KMS-11 (cell line): ENCODE data around the gene IDI2.
"Not testable (repeated sequence)": the region's sequence is repeated elsewhere in the genome, so short reads cannot be mapped to it uniquely, and the experiment has no call there.

Experiments used
- H2AFZ ChIP-seq: fragments of 200-600 bp; sonication (generic); 2 replicates; pipeline ENCODE4 v1.6.1; 2016; ENCODE audit warnings: antibody characterized with exemption, mixed run types, low read depth
- H3K27ac ChIP-seq: fragments of 200-600 bp; sonication (generic); 2 replicates; pipeline ENCODE4 v1.6.1; 2016; ENCODE audit warnings: mild to moderate bottlenecking, mixed run types
- H3K27me3 ChIP-seq: fragments of 200-600 bp; sonication (generic); 2 replicates; pipeline ENCODE4 v1.6.1; 2017; ENCODE audit warnings: mild to moderate bottlenecking, low read depth, mixed run types, moderate library complexity; ENCODE audit not compliant: insufficient read depth
- H3K36me3 ChIP-seq: fragments of 200-600 bp; sonication (generic); 2 replicates; pipeline ENCODE4 v1.6.1; 2017; ENCODE audit warnings: mild to moderate bottlenecking, mixed run types; ENCODE audit not compliant: insufficient read depth
- H3K4me1 ChIP-seq: fragments of 200-600 bp; sonication (generic); 2 replicates; pipeline ENCODE4 v1.6.1; 2016; ENCODE audit warnings: mild to moderate bottlenecking, low read depth, mixed run types; ENCODE audit not compliant: poor library complexity, severe bottlenecking
- H3K4me2 ChIP-seq: fragments of 200-600 bp; sonication (generic); 2 replicates; pipeline ENCODE4 v1.7.0; 2016; ENCODE audit warnings: mild to moderate bottlenecking, mixed run types
- H3K4me3 ChIP-seq: fragments of 200-600 bp; sonication (generic); IDR thresholded peaks from 2 replicates; pipeline ENCODE4 v1.6.1; 2017; ENCODE audit warnings: low read depth, low read length, mixed read lengths; ENCODE audit not compliant: insufficient read depth
- H3K79me2 ChIP-seq: fragments of 200-600 bp; sonication (generic); 2 replicates; pipeline ENCODE4 v1.6.1; 2016; ENCODE audit warnings: low read depth, mixed run types; ENCODE audit not compliant: insufficient read depth
- H3K9ac ChIP-seq: fragments of 200-600 bp; sonication (generic); 2 replicates; pipeline ENCODE4 v1.6.1; 2016; ENCODE audit warnings: mild to moderate bottlenecking, mixed run types
- H4K20me1 ChIP-seq: fragments of 200-600 bp; sonication (generic); 2 replicates; pipeline ENCODE4 v1.6.1; 2016; ENCODE audit warnings: mild to moderate bottlenecking, mixed run types; ENCODE audit not compliant: insufficient read depth
- CTCF ChIP-seq: fragments of 200-600 bp; sonication (generic); conservative IDR thresholded peaks from 2 replicates; pipeline ENCODE4 v1.6.1; 2017; ENCODE audit warnings: low read depth, mild to moderate bottlenecking, antibody characterized with exemption, low read length, moderate library complexity, mixed read lengths

The IDI2 gene

GRCh38 chr10:1041514-1041913, 15.9 kb upstream of the IDI2 start:
- peaks cover 25% of the 10 kb centered on the region for H3K79me2 ChIP-seq
- no peak overlapping the region for H3K27ac ChIP-seq
- no peaks in the 10 kb centered on the region for H3K4me1 ChIP-seq
- 0 out of 2 replicates have a peak, but pooled peaks cover 8% of the 10 kb centered on the region for H4K20me1 ChIP-seq
- no peak overlapping the region for H3K4me2 ChIP-seq
- no peak for TF ChIP-seq CTCF
- no peaks in the 10 kb centered on the region for H3K27me3 ChIP-seq
- H3K9ac ChIP-seq = no peak overlapping the region
- H2AFZ ChIP-seq = no peak overlapping the region
- no peak overlapping the region for H3K4me3 ChIP-seq
- peaks cover 39% of the 10 kb centered on the region; the same call in 1 of the 2 replicates for H3K36me3 ChIP-seq

GRCh38 chr10:1040133-1040532, 14.5 kb upstream of the IDI2 start:
- Histone ChIP-seq H3K4me2 (no peak overlapping the region), H3K4me1 (no peaks in the 10 kb centered on the region)

GRCh38 chr10:1038769-1039168, 13.1 kb upstream of the IDI2 start:
- not testable (repeated sequence) for H3K4me2 ChIP-seq, H2AFZ ChIP-seq, H3K27me3 ChIP-seq, H4K20me1 ChIP-seq, H3K79me2 ChIP-seq, H3K9ac ChIP-seq, H3K27ac ChIP-seq, H3K4me3 ChIP-seq, H3K4me1 ChIP-seq
- peaks cover 37% of the 10 kb centered on the region; the same call in 1 of the 2 replicates for H3K36me3 ChIP-seq

More at GRCh38 chr10:1040133-1040532, 14.5 kb upstream of the IDI2 start:
- TF ChIP-seq CTCF = no peak
- Histone ChIP-seq H3K79me2 (peaks cover 13% of the 10 kb centered on the region), H3K27ac (no peak overlapping the region), H3K4me3 (no peak overlapping the region), H3K36me3 (peaks cover 39% of the 10 kb centered on the region; the same call in 1 of the 2 replicates), H3K27me3 (no peaks in the 10 kb centered on the region), H4K20me1 (0 out of 2 replicates have a peak, but pooled peaks cover 6% of the 10 kb centered on the region), H3K9ac (no peak overlapping the region), H2AFZ (no peak overlapping the region)

GRCh38 chr10:1037098-1037497, 11.4 kb upstream of the IDI2 start:
- Histone ChIP-seq H3K79me2 (no peaks in the 10 kb centered on the region), H3K9ac (no peak overlapping the region), H3K4me1 (no peaks in the 10 kb centered on the region), H4K20me1 (no peaks in the 10 kb centered on the region), H2AFZ (no peak overlapping the region), H3K4me2 (no peak overlapping the region), H3K27ac (no peak overlapping the region), H3K4me3 (no peak overlapping the region), H3K27me3 (no peaks in the 10 kb centered on the region), H3K36me3 (peaks cover 22% of the 10 kb centered on the region; the same call in 1 of the 2 replicates)
- TF ChIP-seq CTCF = no peak

- no peak for TF ChIP-seq CTCF
- Histone ChIP-seq H3K9ac (no peak overlapping the region), H3K4me3 (no peak overlapping the region), H3K79me2 (no peaks in the 10 kb centered on the region), H2AFZ (no peak overlapping the region), H3K27me3 (no peaks in the 10 kb centered on the region), H3K27ac (no peak overlapping the region), H3K4me1 (no peaks in the 10 kb centered on the region), H4K20me1 (no peaks in the 10 kb centered on the region), H3K4me2 (no peak overlapping the region), H3K36me3 (peaks cover 17% of the 10 kb centered on the region; the same call in 1 of the 2 replicates)
These were observed 10.7 kb upstream of the IDI2 start for GRCh38 chr10:1036341-1036791.
